ENCODE data around the gene SEPTIN12. TPM values are rescaled to one million over a fixed set of nuclear protein-coding genes. Genes with fewer than 3 reads are reported as not detected.

Gene SEPTIN12
- total and polyA plus RNA-seq, 8 donors: 1.4 TPM; not detected in 7

- peaks cover 0 to 12% (median 11%) of the 10 kb centered on the region in 3 donors for H3K4me1 ChIP-seq
- no peak for ATAC-seq
- no peak for DNase-seq
- no peak for FAIRE-seq
- 93 to 97% methylated on average over 8 to 9 of the region's 9 CpGs for WGBS, 2 donors
- no peaks in the 10 kb centered on the region for H3K9me3 ChIP-seq
- intact Hi-C loops (cut with DNase I): no loop called here
- H3K36me3 ChIP-seq: peaks cover 0 to 38% (median 14%) of the 10 kb centered on the region in 3 donors
- H3K4me3 ChIP-seq: no peak overlapping the region
- no peak overlapping the region for H3K27ac ChIP-seq
- H3K27me3 ChIP-seq: no peaks in the 10 kb centered on the region
- TF ChIP-seq, protein P1, sequence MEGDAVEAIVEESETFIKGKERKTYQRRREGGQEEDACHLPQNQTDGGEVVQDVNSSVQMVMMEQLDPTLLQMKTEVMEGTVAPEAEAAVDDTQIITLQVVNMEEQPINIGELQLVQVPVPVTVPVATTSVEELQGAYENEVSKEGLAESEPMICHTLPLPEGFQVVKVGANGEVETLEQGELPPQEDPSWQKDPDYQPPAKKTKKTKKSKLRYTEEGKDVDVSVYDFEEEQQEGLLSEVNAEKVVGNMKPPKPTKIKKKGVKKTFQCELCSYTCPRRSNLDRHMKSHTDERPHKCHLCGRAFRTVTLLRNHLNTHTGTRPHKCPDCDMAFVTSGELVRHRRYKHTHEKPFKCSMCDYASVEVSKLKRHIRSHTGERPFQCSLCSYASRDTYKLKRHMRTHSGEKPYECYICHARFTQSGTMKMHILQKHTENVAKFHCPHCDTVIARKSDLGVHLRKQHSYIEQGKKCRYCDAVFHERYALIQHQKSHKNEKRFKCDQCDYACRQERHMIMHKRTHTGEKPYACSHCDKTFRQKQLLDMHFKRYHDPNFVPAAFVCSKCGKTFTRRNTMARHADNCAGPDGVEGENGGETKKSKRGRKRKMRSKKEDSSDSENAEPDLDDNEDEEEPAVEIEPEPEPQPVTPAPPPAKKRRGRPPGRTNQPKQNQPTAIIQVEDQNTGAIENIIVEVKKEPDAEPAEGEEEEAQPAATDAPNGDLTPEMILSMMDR (IDR thresholded peaks at IDR 0.05): no peak
These were observed 25.9 kb downstream of the SEPTIN12 start for GRCh38 chr16:4762205-4762604.

DNA sequence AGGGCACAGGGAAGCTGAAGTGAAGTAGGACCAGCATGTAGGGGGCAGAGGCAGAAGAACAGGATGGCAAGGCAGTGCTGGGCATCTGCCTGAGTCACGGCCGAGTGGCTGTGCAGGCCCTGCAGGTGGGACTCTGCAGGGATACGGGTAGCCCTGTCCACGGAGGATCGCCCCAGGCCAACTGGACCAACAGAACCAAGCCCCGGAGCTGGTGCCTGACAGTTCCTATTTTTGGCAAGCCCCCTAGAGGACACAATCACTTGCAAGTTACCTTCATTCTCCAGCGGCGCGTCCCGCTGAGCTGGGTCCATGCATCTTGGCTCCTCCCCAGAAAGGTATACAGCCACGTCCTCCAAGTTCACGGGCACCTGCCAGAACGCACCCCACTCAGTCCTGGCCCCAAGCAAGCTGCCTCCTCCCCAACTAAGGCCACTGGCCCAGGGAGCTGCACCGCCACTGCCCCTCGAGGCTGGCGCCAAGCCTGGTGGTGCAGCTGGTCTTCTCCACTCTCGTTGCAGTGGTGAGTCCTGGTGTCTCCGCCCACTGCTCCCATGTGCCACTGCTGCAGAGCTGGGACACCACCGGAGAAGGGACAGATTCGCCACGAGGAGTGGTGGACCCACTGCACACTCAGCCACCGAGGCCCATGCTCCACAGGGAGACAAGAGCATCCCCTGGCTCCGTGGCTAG lies 27.8 kb downstream of the SEPTIN12 start:
- TF ChIP-seq, protein P1 (IDR thresholded peaks at IDR 0.05): no peak
- 91 to 95% methylated on average over 23 of the region's 23 CpGs for WGBS, 2 donors
- intact Hi-C loops (cut with DNase I): no loop called here
- Histone ChIP-seq H3K9me3 (no peaks in the 10 kb centered on the region), H3K36me3 (peaks cover 0 to 38% (median 16%) of the 10 kb centered on the region in 3 donors), H3K27ac (no peak overlapping the region), H3K27me3 (no peaks in the 10 kb centered on the region), H3K4me3 (no peak overlapping the region), H3K4me1 (peaks cover 0 to 3% (median 3%) of the 10 kb centered on the region in 3 donors)
- no peak for DNase-seq
- ATAC-seq: no peak
- FAIRE-seq: no peak

GRCh38 chr16:4755687-4756086 lies 32.5 kb downstream of the SEPTIN12 start:
- DNase-seq (no peak), FAIRE-seq (no peak), ATAC-seq (no peak)
- Histone ChIP-seq H3K27me3 (no peaks in the 10 kb centered on the region), H3K36me3 (peaks cover 3 to 47% (median 18%) of the 10 kb centered on the region in 3 donors), H3K27ac (no peak overlapping the region), H3K4me3 (no peak overlapping the region), H3K9me3 (no peaks in the 10 kb centered on the region), H3K4me1 (no peaks in the 10 kb centered on the region)
- intact Hi-C loops (cut with DNase I): no loop called here
- WGBS, 2 donors: 95 to 97% methylated on average over 6 of the region's 6 CpGs
- TF ChIP-seq, protein P1 (IDR thresholded peaks at IDR 0.05): no peak

DNA sequence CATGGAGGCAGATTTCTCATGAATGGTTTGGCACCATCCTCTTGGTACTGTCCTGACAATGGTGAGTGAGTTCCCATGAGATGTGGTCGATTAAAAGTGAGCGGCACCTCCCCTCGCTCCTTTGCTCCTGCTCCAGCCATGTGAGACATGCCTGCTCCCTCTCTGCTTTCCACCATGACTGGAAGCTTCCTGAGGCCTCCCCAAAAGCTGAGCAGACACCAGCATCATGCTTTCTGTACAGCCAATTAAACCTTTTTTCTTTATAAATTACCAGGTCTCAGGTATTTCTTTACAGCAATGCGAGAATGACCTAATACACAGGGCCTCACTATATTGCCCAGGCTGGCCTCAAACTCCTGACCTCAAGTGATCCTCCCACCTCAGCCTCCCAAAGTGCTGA lies 33.3 kb downstream of the SEPTIN12 start:
- no peak for FAIRE-seq
- intact Hi-C loops (cut with DNase I): no loop called here

More for the DNA sequence above, 33.3 kb downstream of the SEPTIN12 start:
- H3K9me3 ChIP-seq: no peaks in the 10 kb centered on the region
- TF ChIP-seq, protein P1 (IDR thresholded peaks at IDR 0.05): no peak
- H3K4me1 ChIP-seq: no peaks in the 10 kb centered on the region
- peaks cover 3 to 39% (median 11%) of the 10 kb centered on the region in 3 donors for H3K36me3 ChIP-seq
- no peak for ATAC-seq
- DNase-seq: no peak
- H3K27me3 ChIP-seq: no peaks in the 10 kb centered on the region
- WGBS, 2 donors: 95 to 97% methylated on average over 4 of the region's 4 CpGs
- no peak overlapping the region for H3K27ac ChIP-seq
- no peak overlapping the region for H3K4me3 ChIP-seq

Measured in pancreas (tissue), 10 donors.